GM21360 (cell line): ENCODE results near the gene TNS3.
"Not testable (repeated sequence)": the region's sequence is repeated elsewhere in the genome, so short reads cannot be mapped to it uniquely, and the experiment has no call there.

Experiments
- ATAC-seq: cut with Tn5 transposase; IDR thresholded peaks from one replicate; pipeline ENCODE4 v1.9.1; 2021; ENCODE audit warnings: mild to moderate bottlenecking, moderate library complexity; ENCODE audit not compliant: unreplicated experiment

Gene TNS3

GRCh38 chr7:47603514-47604255 lies 21.8 kb upstream of the TNS3 start:
- ATAC-seq, result not testable (repeated sequence)

- no peak for ATAC-seq
Measured at GRCh38 chr7:47602272-47603004, 20.5 kb upstream of the TNS3 start.

- no peak for ATAC-seq
Measured at GRCh38 chr7:47601881-47602249, 20.0 kb upstream of the TNS3 start.

GRCh38 chr7:47601119-47601880 lies 19.4 kb upstream of the TNS3 start:
- ATAC-seq, result no peak

GRCh38 chr7:47600199-47601118 lies 18.5 kb upstream of the TNS3 start:
- no peak for ATAC-seq

- ATAC-seq, result no peak
Measured at GRCh38 chr7:47597379-47597778, 15.5 kb upstream of the TNS3 start.

GRCh38 chr7:47596502-47597202 lies 14.7 kb upstream of the TNS3 start:
- no peak for ATAC-seq

GRCh38 chr7:47594406-47594805 lies 12.5 kb upstream of the TNS3 start:
- ATAC-seq, result no peak

- no peak for ATAC-seq
Measured at GRCh38 chr7:47591655-47592572, 10.0 kb upstream of the TNS3 start.

- ATAC-seq, result no peak
Measured at GRCh38 chr7:47591089-47591654, 9.3 kb upstream of the TNS3 start.

GRCh38 chr7:47590215-47590614 lies 8.3 kb upstream of the TNS3 start:
- ATAC-seq, result not testable (repeated sequence)

- ATAC-seq, result no peak
Measured at GRCh38 chr7:47588704-47589225, 6.9 kb upstream of the TNS3 start.

- no peak for ATAC-seq
Measured at GRCh38 chr7:47587976-47588375, 6.1 kb upstream of the TNS3 start.

- ATAC-seq, result no peak
Measured at GRCh38 chr7:47587351-47587750, 5.4 kb upstream of the TNS3 start.

GRCh38 chr7:47586925-47587324 lies 5.0 kb upstream of the TNS3 start:
- ATAC-seq, result no peak

GRCh38 chr7:47586161-47586670 lies 4.3 kb upstream of the TNS3 start:
- ATAC-seq, result not testable (repeated sequence)

GRCh38 chr7:47584536-47584895 lies 2.6 kb upstream of the TNS3 start:
- ATAC-seq, result no peak
